Esophagus squamous epithelium (tissue), 5 donors: ENCODE results near the gene PLCD1. TPM values are rescaled to one million over a fixed set of nuclear protein-coding genes. Genes with fewer than 3 reads are reported as not detected.
A peak's percentile ranks its signal among the peaks of the same experiment; 100 is the strongest.

ENCODE experiments used
- DNase-seq: peaks from one replicate; lab custom pipeline; 2025; lab: John Stamatoyannopoulos, UW
- H3K27ac ChIP-seq, 4 donors: fragments of 200-600 bp; sonication (generic); one replicate each; pipeline ENCODE4 v1.5.1; 2016 to 2019; ENCODE audit warnings: mild to moderate bottlenecking in 1 of 4
- H3K27me3 ChIP-seq, 4 donors: fragments of 200-600 bp; sonication (generic); 1 replicate in 3 of 4; 2 replicates in 1 of 4; pipeline versions ENCODE4 v1.5.1 to v1.6.0; 2017 to 2021; ENCODE audit warnings: antibody characterized with exemption in 1 of 4
- H3K36me3 ChIP-seq, 3 donors: fragments of 200-600 bp; sonication (generic); one replicate each; pipeline ENCODE4 v1.5.1; 2016 to 2019
- H3K4me1 ChIP-seq, 3 donors: fragments of 200-600 bp; sonication (generic); one replicate each; pipeline ENCODE4 v1.5.1; 2017 to 2019
- H3K4me3 ChIP-seq, 4 donors: fragments of 200-600 bp; sonication (generic); 1 replicate in 3 of 4; 2 replicates in 1 of 4; pipeline ENCODE4 v1.5.1; 2016 to 2019; ENCODE audit warnings: mild to moderate bottlenecking in 2 of 4, moderate library complexity in 1 of 4
- H3K9me3 ChIP-seq, 3 donors: fragments of 200-600 bp; sonication (generic); one replicate each; pipeline ENCODE4 v1.5.1; 2016 to 2019
- CTCF ChIP-seq, 6 experiments: fragments of 450-650 bp in 4 of 6; fragments of 200-600 bp in 2 of 6; sonication (generic) in 2 of 6; IDR thresholded peaks; one replicate each; pipeline ENCODE4 v1.5.1; 2016 to 2019; ENCODE audit warnings: antibody characterized with exemption in 6 of 6, mild to moderate bottlenecking in 4 of 6, moderate library complexity in 4 of 6
- POLR2A ChIP-seq, 4 donors: fragments of 450-650 bp; IDR thresholded peaks; one replicate each; pipeline ENCODE4 v1.6.1; 2017; ENCODE audit warnings: antibody characterized with exemption in 4 of 4, mild to moderate bottlenecking in 4 of 4, moderate library complexity in 3 of 4
- whole genome bisulfite sequencing, 2 donors: methylation state at CpG; one replicate each; pipeline ENCODE4 v1.1.5; 2018; 5-methylcytosine and 5-hydroxymethylcytosine counted together
- intact Hi-C: fragments of 100-400 bp; cut with DNase I; formaldehyde crosslinking; loops from one replicate; pipeline ENCODE4 v1.15.0; 2022
- total RNA-seq, 4 donors: library from RNA; depleted of rRNA; stranded (reverse); fragments of >200 nt; gene quantifications; one replicate each; pipeline ENCODE4 v1.1.0, GENCODE V29; 2016
- donor health status: DM: yes; HTN: yes; CAD: no.

PLCD1 gene
- total RNA-seq, 4 donors from 2014 or later, result 24.2 to 37.9 (median 35.0) TPM

GRCh38 chr3:38000242-38000916 lies 29.1 kb downstream of the PLCD1 start:
- DNase-seq, result no peak
- no peaks in the 10 kb centered on the region for H3K27me3 ChIP-seq
- H3K9me3 ChIP-seq, result no peaks in the 10 kb centered on the region
- H3K36me3 ChIP-seq, result peaks cover 0 to 49% (median 0%) of the 10 kb centered on the region in 3 donors
- no peak overlapping the region for H3K27ac ChIP-seq
- 94 to 96% methylated on average over 3 of the region's 6 CpGs for WGBS, 2 donors
- TF ChIP-seq CTCF (IDR thresholded peaks at IDR 0.05) (no peak), POLR2A (IDR thresholded peaks at IDR 0.05) (no peak)
- H3K4me3 ChIP-seq, result no peak overlapping the region
- intact Hi-C loops, result no loop called here
- H3K4me1 ChIP-seq, result peaks cover 18 to 57% (median 18%) of the 10 kb centered on the region in 3 donors

- WGBS, 2 donors, result 88 to 91% methylated on average over 6 of the region's 6 CpGs
- H3K4me1 ChIP-seq, result peaks cover 18 to 57% (median 22%) of the 10 kb centered on the region in 3 donors
- no peak for DNase-seq
- H3K36me3 ChIP-seq, result peaks cover 0 to 51% (median 0%) of the 10 kb centered on the region in 3 donors
- intact Hi-C loops, result no loop called here
- no peaks in the 10 kb centered on the region for H3K27me3 ChIP-seq
- H3K27ac ChIP-seq, result no peak overlapping the region
- no peak overlapping the region for H3K4me3 ChIP-seq
- no peaks in the 10 kb centered on the region for H3K9me3 ChIP-seq
- no peak for TF ChIP-seq CTCF (IDR thresholded peaks at IDR 0.05)
- TF ChIP-seq POLR2A (IDR thresholded peaks at IDR 0.05), result no peak
Measured at GRCh38 chr3:37999836-38000235, 29.6 kb downstream of the PLCD1 start.

GRCh38 chr3:37997791-37998370 lies 31.6 kb downstream of the PLCD1 start:
- intact Hi-C loops, result no loop called here
- no peaks in the 10 kb centered on the region for H3K9me3 ChIP-seq
- peak overlapping the region in 3 of 4 donors; percentile 54 to 76 (median 56) for H3K4me3 ChIP-seq
- H3K27me3 ChIP-seq, result no peaks in the 10 kb centered on the region
- H3K36me3 ChIP-seq, result peaks cover 0 to 46% (median 0%) of the 10 kb centered on the region in 3 donors
- DNase-seq, result no peak
- TF ChIP-seq CTCF (IDR thresholded peaks at IDR 0.05) (no peak), POLR2A (IDR thresholded peaks at IDR 0.05) (no peak)
- peak overlapping the region; percentile 86 to 97 (median 94) for H3K27ac ChIP-seq
- H3K4me1 ChIP-seq, result peaks cover 14 to 59% (median 32%) of the 10 kb centered on the region in 3 donors
- WGBS, 2 donors, result 70 to 100% methylated on average over 1 to 2 of the region's 6 CpGs

GRCh38 chr3:37997342-37997741 lies 32.1 kb downstream of the PLCD1 start:
- WGBS, 2 donors, result 100% methylated on average over 1 of the region's 10 CpGs; no CpG with 5 or more reads in 1 of the 2 donors
- no peak for TF ChIP-seq POLR2A (IDR thresholded peaks at IDR 0.05)
- TF ChIP-seq CTCF (IDR thresholded peaks at IDR 0.05), result no peak
- intact Hi-C loops, result no loop called here

GRCh38 chr3:37996785-37997301 lies 32.6 kb downstream of the PLCD1 start:
- DNase-seq, result no peak
- 46 to 47% methylated on average over 6 to 7 of the region's 7 CpGs for WGBS, 2 donors
- H3K36me3 ChIP-seq, result peaks cover 0 to 36% (median 0%) of the 10 kb centered on the region in 3 donors
- H3K4me1 ChIP-seq, result peaks cover 14 to 68% (median 32%) of the 10 kb centered on the region in 3 donors
- TF ChIP-seq CTCF (IDR thresholded peaks at IDR 0.05) (peak; percentile 69 to 96 (median 93)), POLR2A (IDR thresholded peaks at IDR 0.05) (no peak)
- no peaks in the 10 kb centered on the region for H3K9me3 ChIP-seq
- H3K27me3 ChIP-seq, result no peaks in the 10 kb centered on the region
- H3K4me3 ChIP-seq, result no peak overlapping the region
- peak overlapping the region in 1 of 4 donors; percentile 97 for H3K27ac ChIP-seq
- intact Hi-C loops, result no loop called here

More at GRCh38 chr3:37997342-37997741, 32.1 kb downstream of the PLCD1 start:
- DNase-seq, result no peak
- Histone ChIP-seq H3K9me3 (no peaks in the 10 kb centered on the region), H3K36me3 (peaks cover 0 to 41% (median 0%) of the 10 kb centered on the region in 3 donors), H3K27me3 (no peaks in the 10 kb centered on the region), H3K27ac (peak overlapping the region in 2 of 4 donors; percentile 92 to 97), H3K4me3 (no peak overlapping the region), H3K4me1 (peaks cover 14 to 63% (median 32%) of the 10 kb centered on the region in 3 donors)
